Thyroid gland (tissue), 4 donors: ENCODE results near the gene OCA2.

ENCODE experiments used
- POLR2A ChIP-seq, 2 donors: fragments of 450-650 bp; IDR thresholded peaks; one replicate each; pipeline ENCODE4 v1.6.1; 2017; ENCODE audit warnings: antibody characterized with exemption in 2 of 2, mild to moderate bottlenecking in 2 of 2, moderate library complexity in 1 of 2
- TF ChIP-seq, protein P1 (sequence below), 6 experiments: fragments of 200-600 bp in 3 of 6; fragments of 450-650 bp in 3 of 6; sonication (generic) in 3 of 6; IDR thresholded peaks; one replicate each; pipeline ENCODE4 v1.5.1; 2016 to 2019; ENCODE audit warnings: antibody characterized with exemption in 6 of 6, mild to moderate bottlenecking in 2 of 6, inconsistent platforms in 1 of 6, moderate library complexity in 1 of 6

DNA sequence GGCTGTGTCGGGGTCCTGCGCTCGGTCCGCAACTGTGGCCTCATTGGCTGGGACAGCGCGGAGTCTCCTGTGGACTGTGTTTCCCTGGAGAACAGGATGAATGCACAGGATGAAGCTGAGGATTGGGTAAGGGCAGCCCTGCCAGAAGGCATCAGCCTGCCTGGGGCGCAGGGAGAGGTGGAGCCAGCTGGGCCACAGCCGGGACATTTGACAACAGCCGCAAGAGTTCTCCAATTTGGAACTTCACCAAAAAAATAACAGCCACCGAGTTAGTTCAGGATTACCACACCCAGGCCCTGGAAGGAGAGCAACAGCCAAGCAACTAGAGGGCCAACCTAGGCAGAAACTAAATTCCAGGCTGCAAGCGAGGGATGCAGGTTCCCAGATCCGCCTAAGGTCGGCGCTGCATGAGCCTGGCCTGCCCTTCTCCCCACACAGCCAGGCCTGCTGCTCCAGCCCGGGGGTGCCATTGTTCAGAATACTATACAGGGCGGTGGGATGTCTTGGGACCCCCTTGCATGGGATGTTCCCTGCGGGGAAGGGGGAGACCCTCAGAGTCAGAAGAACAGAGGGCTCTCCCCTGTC, 229.3 kb downstream of the OCA2 start:
- no peak for TF ChIP-seq POLR2A (IDR thresholded peaks at IDR 0.05)
- TF ChIP-seq, protein P1, sequence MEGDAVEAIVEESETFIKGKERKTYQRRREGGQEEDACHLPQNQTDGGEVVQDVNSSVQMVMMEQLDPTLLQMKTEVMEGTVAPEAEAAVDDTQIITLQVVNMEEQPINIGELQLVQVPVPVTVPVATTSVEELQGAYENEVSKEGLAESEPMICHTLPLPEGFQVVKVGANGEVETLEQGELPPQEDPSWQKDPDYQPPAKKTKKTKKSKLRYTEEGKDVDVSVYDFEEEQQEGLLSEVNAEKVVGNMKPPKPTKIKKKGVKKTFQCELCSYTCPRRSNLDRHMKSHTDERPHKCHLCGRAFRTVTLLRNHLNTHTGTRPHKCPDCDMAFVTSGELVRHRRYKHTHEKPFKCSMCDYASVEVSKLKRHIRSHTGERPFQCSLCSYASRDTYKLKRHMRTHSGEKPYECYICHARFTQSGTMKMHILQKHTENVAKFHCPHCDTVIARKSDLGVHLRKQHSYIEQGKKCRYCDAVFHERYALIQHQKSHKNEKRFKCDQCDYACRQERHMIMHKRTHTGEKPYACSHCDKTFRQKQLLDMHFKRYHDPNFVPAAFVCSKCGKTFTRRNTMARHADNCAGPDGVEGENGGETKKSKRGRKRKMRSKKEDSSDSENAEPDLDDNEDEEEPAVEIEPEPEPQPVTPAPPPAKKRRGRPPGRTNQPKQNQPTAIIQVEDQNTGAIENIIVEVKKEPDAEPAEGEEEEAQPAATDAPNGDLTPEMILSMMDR (IDR thresholded peaks at IDR 0.05): no peak
